HG03060 (cell line): ENCODE measurements around the gene CYBA.

Experiments
- ATAC-seq: cut with Tn5 transposase; IDR thresholded peaks from one replicate; pipeline ENCODE4 v1.9.1; 2021; ENCODE audit warnings: low read depth, moderate number of reproducible peaks; ENCODE audit not compliant: unreplicated experiment

CYBA gene

GRCh38 chr16:88631920-88632586 lies 18.8 kb downstream of the CYBA start:
- ATAC-seq, result no peak

DNA sequence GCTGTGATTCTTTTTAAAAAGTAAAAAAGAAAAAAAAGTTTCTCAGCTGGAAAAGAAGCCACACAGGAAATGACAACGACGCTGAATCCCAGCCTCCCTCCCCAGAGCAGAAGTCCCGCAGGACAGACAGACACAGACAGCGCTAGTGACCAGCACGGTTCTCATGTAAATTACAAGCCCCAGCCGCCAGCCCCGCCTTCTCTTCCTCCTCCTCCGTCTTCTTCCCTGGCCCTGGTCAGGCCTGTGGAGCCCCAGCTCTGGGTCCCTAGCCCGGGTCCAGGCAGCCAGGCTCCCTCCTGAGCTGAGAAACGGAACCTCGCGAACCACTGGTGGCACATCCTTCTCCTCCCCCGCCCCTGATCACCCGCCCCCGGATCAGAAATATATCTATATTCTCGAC lies 19.5 kb downstream of the CYBA start:
- ATAC-seq, result no peak

GRCh38 chr16:88630941-88631340 lies 19.9 kb downstream of the CYBA start:
- no peak for ATAC-seq

- no peak for ATAC-seq
Observed at GRCh38 chr16:88630433-88630832, 20.4 kb downstream of the CYBA start.

DNA sequence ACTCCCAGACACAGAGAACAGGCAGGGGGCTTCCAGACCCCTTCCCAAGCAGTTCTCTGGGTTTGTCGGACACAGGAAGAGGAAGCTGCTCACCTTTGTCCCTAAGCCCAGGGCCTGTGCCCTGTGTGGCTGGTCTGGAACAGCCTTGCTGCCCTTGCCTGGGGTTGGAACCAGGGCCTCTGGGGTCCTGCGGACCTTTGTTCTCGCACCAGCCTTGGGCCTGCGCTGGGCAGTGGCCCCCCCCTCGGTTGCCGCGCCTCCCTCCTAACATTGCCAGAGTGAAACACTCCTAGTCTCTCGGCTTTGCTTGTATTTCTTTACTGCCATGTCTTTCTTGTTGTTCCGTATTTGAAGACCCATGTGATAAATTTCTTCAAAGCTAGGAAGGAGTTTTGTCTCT lies 21.0 kb downstream of the CYBA start:
- ATAC-seq, result no peak

DNA sequence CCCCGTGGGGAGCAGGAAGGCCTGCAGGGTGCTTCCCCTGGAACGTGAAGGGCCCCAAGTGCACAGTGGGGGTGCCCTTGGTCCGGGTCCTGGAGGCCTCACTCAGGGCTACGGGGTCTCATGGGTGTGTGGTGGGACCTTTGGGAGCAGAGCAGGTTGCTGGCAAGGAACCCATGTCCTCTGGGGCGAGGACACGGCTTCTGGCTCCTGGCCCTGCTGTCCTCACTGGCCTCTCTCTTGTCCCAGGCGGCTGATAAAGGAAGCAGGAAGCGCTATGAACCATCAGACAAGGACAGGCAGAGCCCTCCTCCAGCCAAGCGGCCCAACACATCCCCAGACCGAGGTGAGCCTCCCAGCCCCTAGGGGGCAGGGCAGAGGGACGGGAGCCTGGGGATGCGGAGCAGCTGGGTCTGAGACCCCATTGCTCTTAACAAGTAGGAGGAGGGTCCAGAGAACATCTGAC lies 22.3 kb downstream of the CYBA start:
- no peak for ATAC-seq

- ATAC-seq, result no peak
Observed at GRCh38 chr16:88627531-88628411, 23.1 kb downstream of the CYBA start.

DNA sequence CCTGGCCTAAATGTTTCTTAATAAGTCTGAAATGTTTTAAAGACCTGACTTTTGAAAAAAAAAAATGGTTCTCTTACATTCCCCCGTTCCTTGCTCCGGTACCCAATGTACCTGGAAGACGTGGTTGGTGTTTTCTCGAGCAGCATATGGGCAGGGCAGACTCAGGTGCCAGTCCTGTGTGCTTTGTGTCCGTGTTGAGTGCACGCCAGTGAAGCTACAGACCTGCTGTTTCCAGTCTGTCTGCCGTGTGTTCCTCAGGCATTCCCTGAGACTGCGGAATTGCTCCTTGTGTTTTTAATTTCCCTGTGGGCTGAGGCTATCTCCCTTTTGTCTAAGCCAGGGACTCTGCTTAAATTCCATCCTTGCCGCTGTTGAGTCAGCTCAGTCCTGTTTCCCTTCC lies 24.2 kb downstream of the CYBA start:
- ATAC-seq, result no peak

GRCh38 chr16:88624977-88625576 lies 25.8 kb downstream of the CYBA start:
- ATAC-seq, result no peak

GRCh38 chr16:88624481-88624880 lies 26.4 kb downstream of the CYBA start:
- ATAC-seq, result no peak

DNA sequence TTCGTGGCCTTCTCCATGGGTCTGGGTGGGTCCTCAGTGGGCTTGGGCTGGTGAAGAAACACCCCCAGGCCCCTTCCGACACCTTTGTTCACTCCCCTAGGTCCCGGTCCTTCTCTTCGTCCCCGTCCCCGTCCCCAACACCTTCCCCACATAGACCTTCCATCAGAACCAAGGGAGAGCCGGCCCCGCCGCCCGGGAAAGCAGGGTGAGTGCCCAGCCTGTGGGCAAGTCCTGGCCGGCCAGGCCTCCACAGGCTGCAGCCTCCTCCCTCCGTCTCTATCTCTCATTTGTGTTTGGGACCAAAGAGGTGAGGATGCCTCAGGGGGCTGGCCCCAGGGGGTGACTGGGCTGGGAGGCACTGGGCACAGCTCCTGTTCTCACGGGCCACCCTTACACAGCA lies 27.0 kb downstream of the CYBA start:
- no peak for ATAC-seq

GRCh38 chr16:88622866-88623265 lies 28.0 kb downstream of the CYBA start:
- no peak for ATAC-seq

- no peak for ATAC-seq
Observed at GRCh38 chr16:88622125-88622524, 28.7 kb downstream of the CYBA start.

DNA sequence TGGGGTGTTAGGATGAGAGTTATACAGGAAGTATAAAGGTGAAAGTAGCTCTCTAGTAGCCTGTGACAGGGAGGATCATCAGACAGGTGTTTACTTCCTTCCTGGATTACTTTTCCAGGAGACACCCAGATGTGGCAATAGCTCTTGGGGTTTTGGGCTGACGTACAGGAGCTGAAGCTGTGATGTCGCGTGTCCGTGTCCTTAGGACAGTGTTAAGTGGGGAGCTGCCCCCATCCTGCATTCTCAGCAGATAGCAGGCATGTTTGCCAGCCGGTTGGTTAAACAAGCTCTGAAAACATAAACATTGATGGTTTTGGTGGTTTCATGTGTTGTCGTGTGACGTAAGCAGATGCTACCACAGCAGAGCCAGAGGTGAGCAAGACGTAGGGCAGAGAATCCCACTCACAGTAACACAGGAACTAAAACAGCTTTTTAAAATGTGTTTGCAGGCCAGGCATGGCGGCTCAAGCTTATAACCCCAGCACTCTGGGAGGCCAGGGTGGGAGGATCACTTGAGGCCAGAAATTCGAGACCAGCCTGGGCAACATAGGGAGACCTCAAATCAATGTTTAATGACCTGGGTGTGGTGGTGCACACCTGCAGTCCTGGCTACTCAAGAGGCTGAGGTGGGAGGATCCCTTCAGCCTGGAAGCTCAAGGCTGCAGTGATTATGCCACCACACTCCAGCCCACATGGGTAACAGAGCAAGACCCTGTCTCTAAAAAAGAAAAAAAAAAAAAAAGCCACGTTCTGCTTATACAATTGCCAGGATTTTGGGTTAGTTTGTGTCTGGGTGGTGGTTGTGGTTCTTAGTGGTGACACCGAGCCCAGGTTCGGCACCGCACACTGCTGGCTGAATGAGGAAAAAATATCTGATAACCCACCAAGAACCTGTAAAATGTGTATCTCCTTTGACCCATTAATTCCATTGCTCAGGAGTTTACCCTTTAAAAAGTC lies 30.7 kb downstream of the CYBA start:
- ATAC-seq, result no peak

DNA sequence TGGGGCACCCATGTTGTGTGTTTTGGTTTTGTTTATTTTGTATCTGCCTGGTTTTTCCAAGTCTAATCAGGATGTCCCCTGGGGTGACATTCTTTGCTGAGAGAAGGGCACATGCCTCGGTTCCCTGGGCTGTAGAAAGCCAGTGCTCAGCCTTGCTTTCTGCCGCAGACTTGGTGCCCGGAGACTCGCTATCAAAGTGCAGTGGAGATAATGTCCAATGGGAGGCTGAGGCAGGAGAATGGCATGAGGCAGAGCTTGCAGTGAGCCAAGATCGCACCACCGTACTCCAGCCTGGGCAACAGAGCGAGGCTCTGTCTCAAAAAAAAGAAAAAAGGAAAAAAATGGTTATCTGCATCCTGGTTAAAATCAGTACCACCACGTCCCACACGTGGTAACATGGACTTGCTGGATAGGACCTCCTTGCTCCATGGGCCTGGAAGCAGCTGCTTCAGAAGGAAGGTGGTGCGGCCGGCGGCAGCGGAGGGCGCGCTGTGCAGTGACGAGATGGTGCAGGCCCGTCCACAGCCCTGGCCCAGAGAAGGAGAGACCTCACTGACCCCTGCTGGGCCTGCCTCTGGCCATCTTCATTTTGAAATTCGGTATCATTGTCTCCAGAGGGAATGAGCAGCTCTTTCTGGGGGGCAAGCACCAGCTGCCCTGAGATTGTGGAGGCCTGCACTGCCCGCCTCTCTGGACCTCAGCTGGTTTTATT lies 31.7 kb downstream of the CYBA start:
- no peak for ATAC-seq

DNA sequence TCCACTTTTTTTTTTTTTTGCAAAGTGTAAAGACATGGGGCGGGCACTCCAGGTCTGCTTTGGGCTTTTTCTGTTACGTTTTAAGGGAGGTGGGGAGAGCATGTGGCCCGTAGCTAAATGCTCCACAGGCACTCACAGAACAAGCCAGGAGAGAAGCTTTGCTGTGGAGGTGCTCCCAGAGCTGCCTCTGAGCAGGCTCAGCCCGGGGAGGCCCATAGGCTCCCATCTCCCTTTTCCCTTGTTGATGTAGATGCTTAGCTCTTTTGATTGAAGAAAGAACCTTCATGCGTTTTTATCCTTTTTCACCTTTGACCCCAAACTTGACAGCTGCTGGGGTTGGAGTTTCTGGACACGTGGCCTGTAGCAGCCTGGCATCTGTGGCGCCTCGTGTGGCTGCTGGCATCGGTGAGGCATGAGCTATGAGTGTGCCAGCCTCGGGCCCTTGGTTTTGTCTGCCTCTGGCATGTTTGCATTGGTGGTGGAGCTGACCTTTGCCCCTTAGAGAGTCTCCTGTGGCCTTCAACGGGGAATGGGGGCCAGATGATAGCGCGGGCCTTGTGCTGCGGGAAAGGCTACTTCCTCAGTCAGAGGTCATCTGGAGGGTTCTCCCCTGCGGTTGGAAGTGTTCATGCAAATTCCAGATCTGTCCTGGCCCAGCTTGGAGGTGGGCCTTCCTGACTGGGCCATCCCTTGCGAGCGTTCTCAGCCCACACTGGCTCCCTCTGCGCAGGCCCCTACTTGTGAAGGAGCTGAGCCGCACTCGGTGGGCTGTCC lies 32.5 kb downstream of the CYBA start:
- no peak for ATAC-seq

- ATAC-seq, result no peak
Observed at GRCh38 chr16:88617268-88618031, 33.4 kb downstream of the CYBA start.

GRCh38 chr16:88616736-88617135 lies 34.1 kb downstream of the CYBA start:
- no peak for ATAC-seq
